K562 (cell line): Measurements from ENCODE around the gene AHCYL1. TPM values are rescaled to one million over a fixed set of nuclear protein-coding genes. Genes with fewer than 3 reads are reported as not detected.

Source experiments
- ATAC-seq: fragments of 200-7000 bp; cut with Tn5 transposase; 3 replicates; pipeline ENCODE4 v1.9.1; 2020; ENCODE audit warnings: moderate library complexity
- BruUV-seq: library from RNA; stranded (reverse); fragments of 400-500 nt; replicated peaks from 2 replicates; lab custom pipeline; 2021; lab: Mats Ljungman, UMichigan
- CTCF ChIA-PET: fragments of 300-600 bp; formaldehyde crosslinking; extraction: SDS; loops from one replicate; lab custom pipeline; 2021; ENCODE audit warnings: low intra/inter-chr PET ratio; lab: Yijun Ruan, JAX
- POLR2A ChIA-PET: fragments of 300-600, 350-650 bp; sonication (Branson Sonifier 250); formaldehyde crosslinking; extraction: SDS; loops from one replicate; lab custom pipeline; 2021; ENCODE audit warnings: antibody characterized with exemption, inconsistent platforms; lab: Yijun Ruan, JAX
- DNase-seq, 4 experiments: peaks; one replicate each; pipeline versions ENCODE4 v3.0.0 to v3.0.0-alpha.2; 2011 to 2018; ENCODE audit warnings: low spot score in 3 of 4, mixed read lengths in 3 of 4; ENCODE audit errors: extremely low read depth in 1 of 4
- FAIRE-seq: peaks from 2 replicates; lab custom pipeline; 2011; peaks lifted over from hg19 to GRCh38; lab: Jason Lieb, UNC
- H2AFZ ChIP-seq: 2 replicates; pipeline ENCODE4 v1.6.0; 2011; ENCODE audit warnings: low read depth, low read length, control low read depth, inconsistent platforms
- H3K27ac ChIP-seq: fragments of 200-600 bp; 3 replicates; pipeline ENCODE4 v1.8.0; 2011; ENCODE audit warnings: low read depth, mild to moderate bottlenecking, control low read depth, inconsistent platforms, low read length, moderate library complexity, mixed read lengths; ENCODE audit errors: extremely low read depth
- H3K27me3 ChIP-seq, 2 experiments: fragments of 300-600 bp in 1 of 2; 2 replicates in 1 of 2; 3 replicates in 1 of 2; pipeline versions ENCODE4 v1.6.0 to v1.8.0; 2011; ENCODE audit warnings: inconsistent platforms in 2 of 2, low read length in 2 of 2, mild to moderate bottlenecking in 1 of 2, mixed read lengths in 1 of 2, moderate library complexity in 1 of 2; ENCODE audit not compliant: control insufficient read depth in 2 of 2, insufficient read depth in 2 of 2
- H3K36me3 ChIP-seq: fragments of 300-600 bp; 3 replicates; pipeline ENCODE4 v1.8.0; 2011; ENCODE audit warnings: mild to moderate bottlenecking, low read length, inconsistent platforms; ENCODE audit not compliant: control insufficient read depth, insufficient read depth
- H3K4me1 ChIP-seq, 2 experiments: fragments of 200-600 bp in 1 of 2; replicated peaks in 1 of 2; 2 replicates in 1 of 2; 3 replicates in 1 of 2; pipeline versions ENCODE4 v1.5.1 to v1.8.0; 2011; ENCODE audit warnings: inconsistent platforms in 2 of 2, low read length in 2 of 2, mild to moderate bottlenecking in 1 of 2, mixed read lengths in 1 of 2, moderate library complexity in 1 of 2; ENCODE audit not compliant: control insufficient read depth in 2 of 2, insufficient read depth in 2 of 2
- H3K4me2 ChIP-seq: 2 replicates; pipeline ENCODE4 v1.6.1; 2011; ENCODE audit warnings: low read length, control low read depth, inconsistent platforms, mixed read lengths; ENCODE audit not compliant: insufficient read depth
- H3K4me3 ChIP-seq: fragments of 200-600 bp; sonication (generic), shearing (Covaris generic); 2 replicates; pipeline ENCODE4 v1.5.1; 2016; ENCODE audit warnings: control low read depth, inconsistent platforms
- H3K79me2 ChIP-seq: fragments of 200-600 bp; 3 replicates; pipeline ENCODE4 v1.8.0; 2011; ENCODE audit warnings: low read length, inconsistent platforms; ENCODE audit not compliant: control insufficient read depth, insufficient read depth
- H3K9ac ChIP-seq, 2 experiments: 2 replicates each; pipeline versions ENCODE4 v1.6.0 to v1.6.1; 2011; ENCODE audit warnings: low read depth in 2 of 2, low read length in 2 of 2, control low read depth in 1 of 2, inconsistent platforms in 1 of 2, mild to moderate bottlenecking in 1 of 2, mixed read lengths in 1 of 2; ENCODE audit not compliant: insufficient read depth in 1 of 2
- H3K9me1 ChIP-seq: one replicate; pipeline ENCODE4 v1.6.0; 2011; ENCODE audit warnings: inconsistent platforms, mild to moderate bottlenecking, low read length, moderate library complexity; ENCODE audit not compliant: control insufficient read depth, insufficient read depth
- H3K9me3 ChIP-seq: replicated peaks from 2 replicates; pipeline ENCODE4 v1.5.1; 2011; ENCODE audit warnings: low read depth, low read length, inconsistent platforms; ENCODE audit not compliant: control insufficient read depth, insufficient read depth
- H4K20me1 ChIP-seq: replicated peaks from 2 replicates; pipeline ENCODE4 v1.6.1; 2011; ENCODE audit warnings: low read length, inconsistent platforms, mixed read lengths; ENCODE audit not compliant: control insufficient read depth, insufficient read depth
- CREB3 ChIP-seq: fragments of 450-650 bp; conservative IDR thresholded peaks from 2 replicates; pipeline ENCODE4 v1.6.1; 2016; ENCODE audit warnings: missing genetic modification characterization, low read depth, mild to moderate bottlenecking, missing compliant biosample characterization, moderate library complexity
- DNMT1 ChIP-seq: fragments of 450-650 bp; IDR thresholded peaks from 2 replicates; pipeline ENCODE4 v1.6.1; 2016; ENCODE audit warnings: antibody characterized with exemption, mild to moderate bottlenecking
- MTF1 ChIP-seq: fragments of 250-450 bp; sonication (Bioruptor Pico); IDR thresholded peaks from 2 replicates; pipeline ENCODE4 v1.9.0; 2021; ENCODE audit warnings: moderate library complexity, mild to moderate bottlenecking, inconsistent platforms, borderline replicate concordance
- POU5F1 ChIP-seq: fragments of 150-350 bp; IDR thresholded peaks from 2 replicates; pipeline ENCODE4 v1.6.1; 2014; ENCODE audit warnings: borderline replicate concordance, low read length, low read depth, mild to moderate bottlenecking; ENCODE audit not compliant: partially characterized antibody
- ZBTB17 ChIP-seq: fragments of 450-650 bp; formaldehyde crosslinking; IDR thresholded peaks from 2 replicates; pipeline ENCODE4 v1.4.0; 2020; ENCODE audit warnings: mild to moderate bottlenecking
- ZBTB9 ChIP-seq: fragments of 450-650 bp; formaldehyde crosslinking; IDR thresholded peaks from 2 replicates; pipeline ENCODE4 v1.4.0; 2020; ENCODE audit warnings: mild to moderate bottlenecking, moderate library complexity
- ZNF277 ChIP-seq: fragments of 250-450 bp; sonication (Bioruptor Pico); IDR thresholded peaks from 2 replicates; pipeline ENCODE4 v1.8.0; 2022; ENCODE audit warnings: inconsistent platforms, mild to moderate bottlenecking, moderate library complexity, borderline replicate concordance
- ZNF280B ChIP-seq: fragments of 250-450 bp; sonication (Bioruptor Pico); IDR thresholded peaks from 2 replicates; pipeline ENCODE4 v1.5.1; 2021; ENCODE audit warnings: mild to moderate bottlenecking
- ZNF589 ChIP-seq: fragments of 200-800 bp; sonication (Bioruptor generic); IDR thresholded peaks from 2 replicates; pipeline ENCODE4 v1.6.1; 2016; ENCODE audit warnings: low read depth, missing genetic modification characterization, missing compliant biosample characterization
- ZNF639 ChIP-seq, 2 experiments: fragments of 200-800 bp in 1 of 2; sonication (Bioruptor generic) in 1 of 2; sonication (generic) in 1 of 2; formaldehyde crosslinking in 1 of 2; IDR thresholded peaks in 1 of 2; conservative IDR thresholded peaks in 1 of 2; 2 replicates each; pipeline versions ENCODE4 v1.5.0 to v1.6.1; 2016 to 2020; ENCODE audit warnings: missing compliant biosample characterization in 1 of 2, missing genetic modification characterization in 1 of 2, missing genetic modification reagents in 1 of 2
- WGBS: fragments of 100-300 bp; shearing (Covaris generic); methylation state at CpG from one replicate; pipeline ENCODE4 v1.1.6; 2016; ENCODE audit warnings: low coverage, mixed read lengths; ENCODE audit not compliant: insufficient coverage; ENCODE audit errors: missing lambda C conversion rate; 5-methylcytosine and 5-hydroxymethylcytosine counted together
- in situ Hi-C: fragments of 300-500 bp; cut with MboI; formaldehyde crosslinking; loops from 4 replicates; pipeline ENCODE4 v1.15.0; 2018; ENCODE audit warnings: inconsistent platforms, mixed read lengths
- intact Hi-C: fragments of 100-400 bp; cut with micrococcal nuclease; formaldehyde crosslinking; loops from 2 replicates; pipeline ENCODE4 v1.14.2; 2022
- polyA plus RNA-seq, 8 experiments: library from polyadenylated mRNA; depleted of rRNA in 4 of 8; stranded (reverse) in 5 of 8; unstranded in 3 of 8; fragments of >200 nt; fragmentation: Nextera tagmentation in 2 of 8; fragmentation: Illumina TruSeq in 1 of 8; extraction: Ambion mirVana in 2 of 8; extraction: Trizol in 1 of 8; gene quantifications; 2 replicates each; pipeline versions ENCODE4 v1.2.1 to v1.2.3, GENCODE V29; 2011 to 2014; ENCODE audit warnings: inconsistent platforms in 1 of 8, missing spikeins in 1 of 8
- total RNA-seq, 7 experiments: library from RNA; depleted of rRNA in 6 of 7; stranded (reverse); fragments of >200 nt in 6 of 7; fragmentation: Illumina TruSeq in 2 of 7; extraction: Trizol in 2 of 7; gene quantifications; 2 replicates each; pipeline versions ENCODE4 v1.2.1 to v1.2.3, GENCODE V29; 2011 to 2021; ENCODE audit warnings: low replicate concordance in 1 of 7

The AHCYL1 gene
- total and polyA plus RNA-seq, 9 of the 15 experiments (the other 6 are each of a cell fraction or from before 2014, with no cell fraction given), result 27.3 to 118 (median 44.5) TPM

- CTCF ChIA-PET, result no interaction called here
- Histone ChIP-seq H3K79me2 (peaks cover 30% of the 10 kb centered on the region), H3K36me3 (peaks cover 19% of the 10 kb centered on the region), H3K27me3 (no peaks in the 10 kb centered on the region), H3K27ac (peak overlapping the region; percentile 88), H3K9me3 (no peaks in the 10 kb centered on the region), H3K9me1 (no peaks in the 10 kb centered on the region), H2AFZ (peak overlapping the region; percentile 92), H4K20me1 (peaks cover 5% of the 10 kb centered on the region; the same call in 1 of the 2 replicates), H3K9ac (peak overlapping the region in 1 of 2 experiments; percentile 92; a peak in 3 of 4 replicates), H3K4me2 (peak overlapping the region; percentile 100), H3K4me3 (peak overlapping the region; percentile 95; the same call in 1 of the 2 replicates), H3K4me1 (peaks cover 16 to 40% of the 10 kb centered on the region in 2 experiments)
- in situ Hi-C loops, result no loop called here
- intact Hi-C loops, result loop anchor here (5.0 kb wide), 1 partner anchor 304 kb away; the partner anchor contains the start of gene RBM15
- ATAC-seq (no peak), DNase-seq (peak in 1 of 4 experiments; percentile 43), FAIRE-seq (peak; percentile 40)
- BruUV-seq, result no TSS peak
- WGBS, result 12% methylated on average over 5 of the region's 5 CpGs
- POLR2A ChIA-PET, result interaction anchor here (2.5 to 14.6 kb wide), 2 partner anchors 16 to 49 kb away, joined by 13 to 200 read pairs; partner anchors contain the start of gene AHCYL1
- TF ChIP-seq DNMT1 (no peak), CREB3 (tag) (0 out of 2 replicates have a peak, but pooled peaks have one; percentile 15), ZNF277 (no peak), MTF1 (CRISPR knock-in tag) (no peak), ZNF639 (CRISPR knock-in tag; conservative IDR thresholded peaks at IDR 0.05 in 1 of 2, IDR thresholded peaks at IDR 0.05 in 1 of 2) (peak in 1 of 2 experiments; percentile 72; a peak in 2 of 4 replicates), ZBTB9 (CRISPR knock-in tag) (no peak), POU5F1 (no peak), ZNF280B (CRISPR knock-in tag) (no peak), ZBTB17 (CRISPR knock-in tag) (no peak), ZNF589 (CRISPR knock-in tag) (no peak)
These were observed 48.9 kb downstream of the AHCYL1 start for GRCh38 chr1:110033421-110033820.
